GM21515 (cell line): ENCODE measurements around the gene RAD51B.
A peak's percentile ranks its signal among the peaks of the same experiment; 100 is the strongest.

Experiments used
- ATAC-seq: cut with Tn5 transposase; IDR thresholded peaks from one replicate; pipeline ENCODE4 v1.9.1; 2021; ENCODE audit not compliant: unreplicated experiment

Gene RAD51B

GRCh38 chr14:68511129-68512047 lies 691.8 kb downstream of the RAD51B start:
- no peak for ATAC-seq

- ATAC-seq = no peak
Measured at GRCh38 chr14:68512088-68512487, 692.5 kb downstream of the RAD51B start.

DNA sequence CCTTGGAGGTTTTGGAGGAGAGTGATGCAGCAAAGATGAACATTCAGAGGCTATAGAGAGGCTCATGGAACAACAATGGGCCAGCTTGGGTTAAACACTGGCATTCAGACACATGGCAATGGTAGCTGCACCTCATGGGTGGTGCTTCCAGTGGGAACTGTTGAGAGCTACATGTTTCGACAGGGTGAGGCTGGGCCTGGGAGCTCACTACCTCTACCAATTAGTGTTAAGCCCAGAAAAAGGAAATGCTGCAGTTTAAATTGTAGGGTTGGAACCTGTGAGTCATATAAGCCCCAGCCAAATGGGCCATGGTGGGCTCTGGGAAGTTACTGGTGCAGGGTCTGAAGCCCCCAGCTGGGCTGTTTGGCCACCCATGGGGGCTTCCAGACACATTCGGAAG lies 693.6 kb downstream of the RAD51B start:
- ATAC-seq = no peak

GRCh38 chr14:68513838-68514607 lies 694.4 kb downstream of the RAD51B start:
- ATAC-seq = peak; percentile 74

DNA sequence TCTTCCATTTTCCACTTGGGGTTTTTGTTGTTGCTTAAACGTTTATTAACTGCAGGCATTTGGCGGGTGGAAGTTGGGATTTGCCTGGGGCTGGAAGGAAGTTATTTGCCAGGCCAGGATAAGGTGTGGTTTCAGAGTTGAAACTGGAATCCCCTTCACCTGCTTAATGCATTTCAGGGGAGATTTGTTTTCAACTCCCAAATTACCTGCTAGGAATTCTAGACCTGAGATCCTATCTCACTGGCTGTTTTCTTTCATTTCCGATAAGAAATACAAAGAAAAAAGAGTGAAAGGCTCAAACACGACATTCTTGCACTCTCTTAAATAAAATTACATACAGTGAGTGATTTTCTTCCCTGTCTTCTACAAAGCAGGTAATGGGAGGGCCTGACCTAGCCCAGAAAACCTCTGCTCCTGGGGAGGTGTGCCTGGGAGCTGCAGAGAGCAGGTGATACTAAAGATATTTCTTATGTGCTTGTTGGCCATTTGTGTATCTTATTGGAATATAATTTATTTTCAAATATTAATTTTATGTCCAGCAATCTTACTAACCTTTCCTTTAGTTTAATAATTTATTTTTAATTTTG lies 695.1 kb downstream of the RAD51B start:
- no peak for ATAC-seq

DNA sequence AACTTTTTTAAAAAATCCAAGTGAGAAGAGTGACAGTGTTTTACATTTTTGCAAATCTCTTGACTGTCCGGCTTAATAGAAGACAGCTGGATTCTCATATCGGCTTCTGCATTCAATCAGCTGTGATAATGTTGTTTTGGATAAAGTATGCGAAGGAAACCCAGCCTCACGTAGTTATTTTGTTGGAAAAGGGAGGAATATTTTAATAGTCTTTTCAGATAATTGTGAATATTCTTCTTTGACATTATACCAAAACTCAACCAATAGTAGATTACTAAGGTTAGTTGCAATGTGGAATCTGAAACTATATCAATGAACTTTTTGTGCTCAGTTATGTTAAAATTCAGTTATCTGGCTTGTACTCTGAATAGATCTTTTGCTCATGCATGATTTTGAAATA lies 696.8 kb downstream of the RAD51B start:
- no peak for ATAC-seq

DNA sequence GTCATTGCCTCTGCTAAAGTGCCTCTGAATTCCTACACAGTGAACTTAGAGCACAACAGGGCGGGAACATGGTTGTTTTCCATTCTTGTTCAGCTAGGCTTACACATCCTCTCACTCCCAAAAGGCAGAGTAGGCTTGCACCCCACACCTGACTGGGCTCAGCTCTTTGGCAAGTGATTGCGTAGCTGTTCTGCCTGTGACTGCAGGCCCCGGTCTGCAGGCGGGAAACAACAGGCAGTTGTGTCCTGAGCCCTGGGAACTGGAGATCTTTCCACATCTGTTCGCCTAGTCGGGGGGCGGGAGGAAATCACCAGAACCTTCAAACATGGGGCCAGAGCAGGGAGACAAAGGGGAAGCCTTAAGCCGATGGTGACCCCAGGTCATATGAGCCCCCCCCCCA lies 698.6 kb downstream of the RAD51B start:
- no peak for ATAC-seq

GRCh38 chr14:68518761-68519670 lies 699.4 kb downstream of the RAD51B start:
- no peak for ATAC-seq

- no peak for ATAC-seq
Measured at GRCh38 chr14:68519671-68520187, 700.1 kb downstream of the RAD51B start.

GRCh38 chr14:68520637-68521556 lies 701.3 kb downstream of the RAD51B start:
- no peak for ATAC-seq

GRCh38 chr14:68521557-68521901 lies 702.0 kb downstream of the RAD51B start:
- no peak for ATAC-seq

DNA sequence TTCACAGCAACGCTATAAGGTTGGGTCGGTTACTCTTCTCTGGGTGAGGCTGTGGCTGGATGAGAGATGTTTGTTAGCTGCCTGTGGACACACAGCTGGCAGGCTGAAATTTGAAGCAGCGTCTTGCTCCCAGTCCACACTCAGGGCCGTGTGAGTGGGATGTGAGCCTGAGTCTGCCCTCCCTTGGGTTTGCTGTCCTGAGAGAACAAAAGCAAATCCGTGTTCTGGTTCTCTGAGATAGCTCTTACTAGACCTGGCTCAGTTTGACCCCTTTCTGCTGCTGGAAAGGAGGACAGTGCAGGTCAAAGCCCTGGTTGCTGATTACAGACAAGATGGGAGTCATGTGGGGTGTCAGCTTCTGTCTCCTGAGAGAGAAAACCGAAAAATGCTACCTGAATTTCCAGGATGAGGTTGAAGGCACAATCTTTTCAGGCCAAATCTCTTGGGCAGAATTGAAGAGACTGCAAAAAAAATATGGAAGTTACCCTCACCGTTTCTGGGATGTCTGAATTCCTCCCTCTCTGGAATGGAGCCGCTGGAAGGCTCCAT lies 702.5 kb downstream of the RAD51B start:
- no peak for ATAC-seq

DNA sequence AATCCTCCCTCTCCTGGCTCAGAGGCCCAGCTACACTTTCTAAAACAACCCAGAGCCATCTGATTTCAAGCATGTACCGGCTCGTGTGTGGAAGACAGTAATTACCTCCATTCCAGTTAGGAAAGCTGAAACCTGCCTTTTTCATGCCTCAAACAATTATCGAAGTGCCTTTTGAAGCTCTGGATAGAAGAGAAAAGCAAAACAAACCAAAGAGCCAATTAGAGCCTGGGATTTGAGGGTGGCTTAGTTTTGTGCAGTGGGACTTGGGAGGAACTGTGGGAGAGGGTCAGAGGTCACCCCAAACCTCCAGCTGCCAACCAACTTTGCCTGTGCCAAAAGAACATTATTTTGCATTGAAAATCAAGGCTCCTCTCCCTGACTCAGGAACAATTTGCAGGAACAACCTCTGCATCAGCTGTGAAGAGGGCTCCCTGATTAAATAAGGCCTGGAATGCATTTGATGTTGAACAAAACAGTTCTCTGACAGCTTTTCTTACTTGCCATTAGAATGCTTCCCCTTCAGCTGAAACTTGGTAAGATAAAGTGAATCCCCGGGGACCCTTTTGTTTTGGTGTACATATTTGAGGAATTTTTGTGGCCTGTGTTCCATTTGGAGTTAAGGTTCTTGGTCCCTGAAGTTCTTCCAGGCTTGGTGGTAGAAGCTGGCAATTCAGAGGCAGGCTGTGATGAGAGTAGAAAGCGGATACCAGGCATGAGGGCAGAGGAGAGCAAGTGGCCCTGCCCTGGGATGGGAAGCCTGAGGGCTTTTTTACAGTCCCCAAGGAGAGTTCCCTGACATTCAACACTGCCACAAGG lies 703.1 kb downstream of the RAD51B start:
- no peak for ATAC-seq

GRCh38 chr14:68523326-68523610 lies 703.7 kb downstream of the RAD51B start:
- ATAC-seq = no peak

DNA sequence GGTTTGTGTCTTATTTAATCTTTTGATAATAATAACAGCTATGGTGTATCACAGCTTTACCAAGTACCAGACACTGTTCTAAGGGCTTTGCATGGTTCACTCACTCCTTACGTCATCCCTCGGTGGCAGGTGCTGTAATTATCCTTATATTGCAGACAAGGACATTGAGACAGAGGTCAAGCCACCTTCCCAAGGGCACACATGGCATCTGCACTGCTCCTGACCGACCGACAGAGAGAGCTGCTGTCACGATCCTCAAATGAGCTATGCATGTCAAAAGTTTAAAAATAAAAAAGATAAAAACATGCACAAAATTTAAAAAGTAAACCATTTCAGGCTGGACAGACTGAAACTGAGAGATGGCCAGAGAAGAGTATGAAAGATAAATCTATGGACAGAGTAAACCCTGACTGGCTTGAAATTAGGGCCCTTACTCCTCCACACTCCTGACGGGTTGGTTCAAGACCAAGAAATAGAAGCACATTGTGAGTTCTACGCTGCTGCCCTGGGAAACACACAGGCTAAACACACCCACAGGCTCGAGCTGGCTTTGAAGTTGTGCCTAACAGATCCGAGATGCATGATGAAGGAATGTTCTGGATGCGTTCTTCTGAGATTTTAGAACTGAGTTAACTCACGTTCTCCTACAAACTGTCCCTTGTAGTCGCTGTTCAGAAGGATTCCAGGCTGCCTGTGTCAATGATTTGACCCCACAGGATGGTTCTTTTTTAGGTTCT lies 704.6 kb downstream of the RAD51B start:
- ATAC-seq = no peak

DNA sequence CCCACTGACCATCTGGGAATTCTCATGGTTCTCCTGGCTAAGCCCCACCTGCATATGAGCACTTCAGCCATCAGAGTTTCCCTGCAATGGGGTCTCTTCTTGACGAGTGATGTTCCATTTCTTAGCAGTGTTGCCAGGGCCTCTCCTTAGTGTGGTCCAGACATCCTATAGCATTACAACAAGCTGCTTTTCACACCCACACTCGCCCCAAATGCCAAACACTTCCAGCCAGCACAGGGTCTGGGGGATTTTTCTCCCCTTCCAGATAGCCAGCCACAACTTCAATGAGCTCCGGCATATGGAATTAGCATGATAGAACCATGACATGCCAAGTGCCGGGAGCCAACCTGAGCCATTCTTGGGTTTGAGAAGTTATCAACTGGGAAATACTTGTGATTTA lies 705.9 kb downstream of the RAD51B start:
- ATAC-seq = no peak

- no peak for ATAC-seq
Measured at GRCh38 chr14:68526512-68527091, 707.0 kb downstream of the RAD51B start.
